ENCODE data around the gene DLK2. TPM values are rescaled to one million over a fixed set of nuclear protein-coding genes. Genes with fewer than 3 reads are reported as not detected.

Gene DLK2
- total and polyA plus RNA-seq, 2 experiments from 2014 or later, result 0.76 to 1.4 TPM

- no peaks in the 10 kb centered on the region for H3K9me3 ChIP-seq (ENCODE audit: low read depth)
Observed at GRCh38 chr6:43448916-43449315, 6.4 kb downstream of the DLK2 start.

DNA sequence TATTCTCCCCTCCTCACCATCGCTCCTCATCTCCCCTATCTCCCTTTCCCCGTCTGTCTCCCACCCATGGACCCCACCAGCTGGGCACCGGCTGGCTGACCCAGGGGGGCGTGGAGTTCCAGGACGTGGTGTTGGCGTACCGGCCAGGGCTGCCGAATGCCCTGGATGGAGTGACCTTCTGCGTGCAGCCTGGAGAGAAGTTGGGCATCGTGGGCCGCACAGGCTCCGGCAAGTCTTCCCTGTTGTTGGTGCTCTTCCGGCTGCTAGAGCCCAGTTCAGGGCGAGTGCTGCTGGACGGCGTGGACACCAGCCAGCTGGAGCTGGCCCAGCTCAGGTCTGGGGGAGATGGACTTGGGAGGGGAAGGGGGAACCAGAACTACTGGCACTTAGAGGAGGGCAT, 7.7 kb downstream of the DLK2 start:
- Histone ChIP-seq H4K20me1 (ENCODE audit: insufficient read depth) (no peaks in the 10 kb centered on the region), H3F3A (ENCODE audit: insufficient read depth) (peaks cover under 1% of the 10 kb centered on the region; the same call in 1 of the 2 replicates), H3K4me2 (ENCODE audit: unreplicated experiment) (no peak overlapping the region), H3K4me1 (ENCODE audit: insufficient read depth) (no peaks in the 10 kb centered on the region), H3K9ac (no peak overlapping the region), H3K27ac (no peak overlapping the region), H3K36me3 (ENCODE audit: low read depth) (no peaks in the 10 kb centered on the region; the same call in 1 of the 2 replicates), H2AFZ (no peak overlapping the region), H3K4me3 (no peak overlapping the region), H3K79me2 (ENCODE audit: insufficient read depth) (no peaks in the 10 kb centered on the region), H3K9me3 (ENCODE audit: low read depth) (no peaks in the 10 kb centered on the region), H3K27me3 (replicated peaks; ENCODE audit: insufficient read depth) (no peaks in the 10 kb centered on the region), H3K9me2 (ENCODE audit: insufficient read depth) (no peaks in the 10 kb centered on the region)
- 94% methylated on average over 16 of the region's 16 CpGs for WGBS, 2 experiments (ENCODE audit: low coverage in 1 of 2, low lambda C conversion rate in 2 of 2, missing lambda C conversion rate in 2 of 2)
- DNase-seq, result no peak
- TF ChIP-seq EZH2phosphoT487 (IDR thresholded peaks at IDR 0.05; ENCODE audit: insufficient read depth, low read depth) (no peak), EZH2 (IDR thresholded peaks at IDR 0.05; ENCODE audit: insufficient read depth, poor library complexity, severe bottlenecking) (no peak)
- in situ Hi-C loops (cut with MboI), result no loop called here

More at GRCh38 chr6:43448916-43449315, 6.4 kb downstream of the DLK2 start:
- no peak overlapping the region for H3K9ac ChIP-seq
- H3F3A ChIP-seq (ENCODE audit: insufficient read depth), result peaks cover 9% of the 10 kb centered on the region; the same call in 1 of the 2 replicates
- H3K27ac ChIP-seq, result no peak overlapping the region
- TF ChIP-seq EZH2phosphoT487 (IDR thresholded peaks at IDR 0.05; ENCODE audit: insufficient read depth, low read depth), result no peak
- TF ChIP-seq EZH2 (IDR thresholded peaks at IDR 0.05; ENCODE audit: insufficient read depth, poor library complexity, severe bottlenecking), result no peak
- no peaks in the 10 kb centered on the region for H3K79me2 ChIP-seq (ENCODE audit: insufficient read depth)
- H4K20me1 ChIP-seq (ENCODE audit: insufficient read depth), result no peaks in the 10 kb centered on the region
- no peak overlapping the region for H3K4me2 ChIP-seq (ENCODE audit: unreplicated experiment)
- in situ Hi-C loops (cut with MboI), result no loop called here
- no peak overlapping the region for H2AFZ ChIP-seq
- no peaks in the 10 kb centered on the region for H3K4me1 ChIP-seq (ENCODE audit: insufficient read depth)
- no peaks in the 10 kb centered on the region for H3K27me3 ChIP-seq (replicated peaks; ENCODE audit: insufficient read depth)
- WGBS, 2 experiments (ENCODE audit: low coverage in 1 of 2, low lambda C conversion rate in 2 of 2, missing lambda C conversion rate in 2 of 2), result 87 to 98% methylated on average over 3 to 4 of the region's 4 CpGs
- no peaks in the 10 kb centered on the region for H3K36me3 ChIP-seq (ENCODE audit: low read depth)
- no peaks in the 10 kb centered on the region for H3K9me2 ChIP-seq (ENCODE audit: insufficient read depth)
- H3K4me3 ChIP-seq, result no peak overlapping the region
- DNase-seq, result no peak

- in situ Hi-C loops (cut with MboI), result no loop called here
- Histone ChIP-seq H3K4me2 (ENCODE audit: unreplicated experiment) (no peak overlapping the region), H4K20me1 (ENCODE audit: insufficient read depth) (no peaks in the 10 kb centered on the region), H3K4me1 (ENCODE audit: insufficient read depth) (no peaks in the 10 kb centered on the region), H3F3A (ENCODE audit: insufficient read depth) (no peaks in the 10 kb centered on the region), H3K27ac (no peak overlapping the region), H3K9me2 (ENCODE audit: insufficient read depth) (no peaks in the 10 kb centered on the region), H3K36me3 (ENCODE audit: low read depth) (no peaks in the 10 kb centered on the region; the same call in 1 of the 2 replicates), H3K27me3 (replicated peaks; ENCODE audit: insufficient read depth) (no peaks in the 10 kb centered on the region), H3K9me3 (ENCODE audit: low read depth) (no peaks in the 10 kb centered on the region), H2AFZ (no peak overlapping the region), H3K79me2 (ENCODE audit: insufficient read depth) (no peaks in the 10 kb centered on the region), H3K9ac (no peak overlapping the region), H3K4me3 (no peak overlapping the region)
- no peak for TF ChIP-seq EZH2phosphoT487 (IDR thresholded peaks at IDR 0.05; ENCODE audit: insufficient read depth, low read depth)
- TF ChIP-seq EZH2 (IDR thresholded peaks at IDR 0.05; ENCODE audit: insufficient read depth, poor library complexity, severe bottlenecking), result no peak
- 88% methylated on average over 16 of the region's 16 CpGs for WGBS, 2 experiments (ENCODE audit: low coverage in 1 of 2, low lambda C conversion rate in 2 of 2, missing lambda C conversion rate in 2 of 2)
- no peak for DNase-seq
Observed at GRCh38 chr6:43445576-43445975, 9.8 kb downstream of the DLK2 start.

GRCh38 chr6:43444582-43444981, 10.8 kb downstream of the DLK2 start:
- no peak for DNase-seq
- Histone ChIP-seq H3F3A (ENCODE audit: insufficient read depth) (no peaks in the 10 kb centered on the region), H3K27ac (no peak overlapping the region), H3K4me1 (ENCODE audit: insufficient read depth) (no peaks in the 10 kb centered on the region), H3K79me2 (ENCODE audit: insufficient read depth) (no peaks in the 10 kb centered on the region), H4K20me1 (ENCODE audit: insufficient read depth) (no peaks in the 10 kb centered on the region), H2AFZ (no peak overlapping the region), H3K9me3 (ENCODE audit: low read depth) (no peaks in the 10 kb centered on the region), H3K9ac (no peak overlapping the region), H3K36me3 (ENCODE audit: low read depth) (no peaks in the 10 kb centered on the region; the same call in 1 of the 2 replicates), H3K9me2 (ENCODE audit: insufficient read depth) (no peaks in the 10 kb centered on the region), H3K4me3 (no peak overlapping the region), H3K27me3 (replicated peaks; ENCODE audit: insufficient read depth) (no peaks in the 10 kb centered on the region), H3K4me2 (ENCODE audit: unreplicated experiment) (no peak overlapping the region)
- TF ChIP-seq EZH2 (IDR thresholded peaks at IDR 0.05; ENCODE audit: insufficient read depth, poor library complexity, severe bottlenecking) (no peak), EZH2phosphoT487 (IDR thresholded peaks at IDR 0.05; ENCODE audit: insufficient read depth, low read depth) (no peak)
- WGBS, 2 experiments (ENCODE audit: low coverage in 1 of 2, low lambda C conversion rate in 2 of 2, missing lambda C conversion rate in 2 of 2), result 80 to 84% methylated on average over 8 of the region's 8 CpGs
- in situ Hi-C loops (cut with MboI), result no loop called here

GRCh38 chr6:43444036-43444435, 11.3 kb downstream of the DLK2 start:
- Histone ChIP-seq H4K20me1 (ENCODE audit: insufficient read depth) (no peaks in the 10 kb centered on the region), H3K9me3 (ENCODE audit: low read depth) (no peaks in the 10 kb centered on the region), H3K9me2 (ENCODE audit: insufficient read depth) (no peaks in the 10 kb centered on the region), H3K9ac (no peak overlapping the region), H3K4me2 (ENCODE audit: unreplicated experiment) (no peak overlapping the region), H3K4me3 (no peak overlapping the region), H3K79me2 (ENCODE audit: insufficient read depth) (no peaks in the 10 kb centered on the region), H2AFZ (no peak overlapping the region), H3F3A (ENCODE audit: insufficient read depth) (no peaks in the 10 kb centered on the region), H3K27me3 (replicated peaks; ENCODE audit: insufficient read depth) (no peaks in the 10 kb centered on the region), H3K36me3 (ENCODE audit: low read depth) (no peaks in the 10 kb centered on the region; the same call in 1 of the 2 replicates), H3K4me1 (ENCODE audit: insufficient read depth) (no peaks in the 10 kb centered on the region), H3K27ac (no peak overlapping the region)
- in situ Hi-C loops (cut with MboI), result no loop called here
- no peak for DNase-seq
- TF ChIP-seq EZH2phosphoT487 (IDR thresholded peaks at IDR 0.05; ENCODE audit: insufficient read depth, low read depth) (no peak), EZH2 (IDR thresholded peaks at IDR 0.05; ENCODE audit: insufficient read depth, poor library complexity, severe bottlenecking) (no peak)
- 80% methylated on average over 10 of the region's 10 CpGs for WGBS, 2 experiments (ENCODE audit: low coverage in 1 of 2, low lambda C conversion rate in 2 of 2, missing lambda C conversion rate in 2 of 2)
